Measurements from ENCODE around the gene HBM.
"Not testable (repeated sequence)": the region's sequence is repeated elsewhere in the genome, so short reads cannot be mapped to it uniquely, and the experiment has no call there.

Gene HBM

GRCh38 chr16:146646-147045 lies 19.1 kb upstream of the HBM start:
- no peak for DNase-seq

- no peak for DNase-seq
Measured at GRCh38 chr16:149024-149660, 16.6 kb upstream of the HBM start.

- no peak for DNase-seq
Measured at GRCh38 chr16:152141-153128, 13.3 kb upstream of the HBM start, which contains the start of gene HBZ. Gene HBZ, plus strand, starts transcription at chr16:152644. Its CDS starts 266 bp downstream, at chr16:152910.

DNA sequence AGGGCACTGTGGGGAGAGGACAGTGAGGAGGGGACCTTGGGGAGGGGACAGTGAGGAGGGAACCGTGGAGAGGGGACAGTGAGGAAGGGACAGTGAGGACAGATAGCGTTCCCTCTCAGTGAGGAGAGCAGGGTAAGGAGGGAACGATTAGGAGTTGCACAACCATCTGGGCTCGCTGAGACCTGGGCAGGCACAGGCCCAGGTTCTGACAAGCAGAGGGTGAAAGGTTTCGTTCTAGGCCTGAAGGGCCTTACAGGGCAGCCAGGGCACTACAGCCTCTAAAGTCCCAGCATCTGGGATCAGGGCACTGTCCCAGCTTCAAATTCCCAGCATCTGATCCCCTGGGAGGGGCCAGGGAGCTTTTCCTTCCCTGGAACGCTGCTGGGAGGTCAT lies 12.7 kb upstream of the HBM start:
- not testable (repeated sequence) for DNase-seq

- DNase-seq: not testable (repeated sequence)
Measured at GRCh38 chr16:153550-154216, 12.1 kb upstream of the HBM start.

GRCh38 chr16:154217-155030 lies 11.4 kb upstream of the HBM start:
- DNase-seq: no peak

DNA sequence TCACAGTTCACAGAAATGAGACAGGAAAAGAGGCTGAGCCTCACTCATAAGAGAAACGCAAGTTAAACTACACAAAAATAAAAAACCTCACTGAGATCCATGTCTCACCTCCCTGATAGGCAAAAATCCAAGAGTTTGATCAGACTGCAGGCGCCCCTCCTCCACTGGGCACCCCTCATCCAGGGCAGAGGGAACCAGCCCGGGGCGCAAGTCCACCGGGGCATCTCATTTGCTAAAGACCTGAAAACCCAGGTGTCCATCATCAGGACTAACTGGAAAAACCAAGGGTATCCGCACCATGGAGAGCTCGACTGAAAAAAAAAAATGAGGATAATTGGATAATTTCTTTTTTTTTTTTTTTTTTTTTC lies 10.8 kb upstream of the HBM start:
- DNase-seq: no peak

- no peak for DNase-seq
Measured at GRCh38 chr16:159136-159849, 6.5 kb upstream of the HBM start.

- not testable (repeated sequence) for DNase-seq
Measured at GRCh38 chr16:160242-160641, 5.5 kb upstream of the HBM start.

GRCh38 chr16:160691-161190 lies 5.0 kb upstream of the HBM start:
- DNase-seq: no peak

GRCh38 chr16:162271-162991 lies 3.3 kb upstream of the HBM start:
- no peak for DNase-seq

- DNase-seq: not testable (repeated sequence)
Measured at GRCh38 chr16:163139-163538, 2.6 kb upstream of the HBM start.

DNA sequence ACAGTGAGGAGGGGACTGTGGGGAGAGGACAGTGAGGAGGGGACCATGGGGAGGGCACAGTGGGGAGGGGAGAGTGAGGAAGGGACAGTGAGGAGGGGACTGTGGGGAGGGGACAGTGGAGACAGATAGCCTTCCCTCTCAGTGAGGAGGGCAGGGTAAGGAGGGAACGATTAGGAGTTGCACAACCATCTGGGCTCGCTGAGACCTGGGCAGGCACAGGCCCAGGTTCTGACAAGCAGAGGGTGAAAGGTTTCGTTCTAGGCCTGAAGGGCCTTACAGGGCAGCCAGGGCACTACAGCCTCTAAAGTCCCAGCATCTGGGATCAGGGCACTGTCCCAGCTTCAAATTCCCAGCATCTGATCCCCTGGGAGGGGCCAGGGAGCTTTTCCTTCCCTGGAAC lies 2.1 kb upstream of the HBM start:
- not testable (repeated sequence) for DNase-seq

DNA sequence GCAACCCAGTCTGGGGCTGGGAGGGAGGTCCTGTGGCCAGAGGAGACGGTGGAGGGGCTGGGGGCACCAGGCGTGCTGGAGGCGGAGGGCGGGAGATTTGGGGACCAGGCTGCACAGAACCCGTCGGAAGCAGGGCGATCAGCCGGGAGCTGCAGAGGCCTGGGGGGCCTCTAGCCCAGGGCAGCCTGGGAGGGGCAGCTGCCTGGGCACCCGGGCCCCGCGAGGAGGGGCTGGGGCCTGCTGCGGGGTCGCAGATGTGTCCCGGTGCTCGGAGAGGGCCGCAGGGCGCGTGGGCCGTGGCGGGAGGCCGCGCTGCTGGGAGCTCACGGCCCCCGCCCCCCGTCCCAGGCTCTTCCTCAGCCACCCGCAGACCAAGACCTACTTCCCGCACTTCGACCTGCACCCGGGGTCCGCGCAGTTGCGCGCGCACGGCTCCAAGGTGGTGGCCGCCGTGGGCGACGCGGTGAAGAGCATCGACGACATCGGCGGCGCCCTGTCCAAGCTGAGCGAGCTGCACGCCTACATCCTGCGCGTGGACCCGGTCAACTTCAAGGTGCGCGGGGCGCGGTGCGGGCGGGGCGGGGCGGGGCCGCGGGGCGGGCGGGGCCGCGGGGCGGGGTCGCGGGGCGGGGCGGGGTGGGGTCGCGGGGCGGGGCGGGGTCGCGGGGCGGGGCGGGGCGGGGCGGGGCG lies 1.5 kb upstream of the HBM start:
- not testable (repeated sequence) for DNase-seq

DNA sequence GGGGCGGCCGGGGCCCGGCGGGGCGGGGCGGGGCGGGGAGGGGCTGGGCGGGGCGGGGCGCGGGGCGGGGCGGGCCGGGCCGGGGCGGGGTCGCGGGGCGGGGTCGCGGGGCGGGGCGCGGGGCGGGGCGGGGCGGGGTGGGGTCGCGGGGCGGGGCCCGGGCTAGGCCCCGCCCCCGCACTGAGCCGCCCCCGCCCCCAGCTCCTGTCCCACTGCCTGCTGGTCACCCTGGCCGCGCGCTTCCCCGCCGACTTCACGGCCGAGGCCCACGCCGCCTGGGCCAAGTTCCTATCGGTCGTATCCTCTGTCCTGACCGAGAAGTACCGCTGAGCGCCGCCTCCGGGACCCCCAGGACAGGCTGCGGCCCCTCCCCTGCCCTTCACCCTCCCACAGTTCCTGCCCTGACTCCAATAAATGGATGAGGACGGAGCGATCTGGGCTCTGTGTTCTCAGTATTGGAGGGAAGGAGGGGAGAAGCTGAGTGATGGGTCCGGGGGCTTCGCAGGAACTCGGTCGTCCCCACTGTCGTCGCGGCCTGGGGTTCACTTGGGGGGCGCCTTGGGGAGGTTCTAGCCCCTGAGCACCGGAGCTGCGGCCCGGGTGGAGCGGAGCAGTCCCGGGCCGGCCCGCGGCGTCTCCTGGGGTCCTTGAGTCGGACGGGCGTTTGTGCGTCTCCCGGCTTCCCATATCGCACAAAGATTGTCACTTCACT lies 795 bp upstream of the HBM start:
- DNase-seq: no peak

DNA sequence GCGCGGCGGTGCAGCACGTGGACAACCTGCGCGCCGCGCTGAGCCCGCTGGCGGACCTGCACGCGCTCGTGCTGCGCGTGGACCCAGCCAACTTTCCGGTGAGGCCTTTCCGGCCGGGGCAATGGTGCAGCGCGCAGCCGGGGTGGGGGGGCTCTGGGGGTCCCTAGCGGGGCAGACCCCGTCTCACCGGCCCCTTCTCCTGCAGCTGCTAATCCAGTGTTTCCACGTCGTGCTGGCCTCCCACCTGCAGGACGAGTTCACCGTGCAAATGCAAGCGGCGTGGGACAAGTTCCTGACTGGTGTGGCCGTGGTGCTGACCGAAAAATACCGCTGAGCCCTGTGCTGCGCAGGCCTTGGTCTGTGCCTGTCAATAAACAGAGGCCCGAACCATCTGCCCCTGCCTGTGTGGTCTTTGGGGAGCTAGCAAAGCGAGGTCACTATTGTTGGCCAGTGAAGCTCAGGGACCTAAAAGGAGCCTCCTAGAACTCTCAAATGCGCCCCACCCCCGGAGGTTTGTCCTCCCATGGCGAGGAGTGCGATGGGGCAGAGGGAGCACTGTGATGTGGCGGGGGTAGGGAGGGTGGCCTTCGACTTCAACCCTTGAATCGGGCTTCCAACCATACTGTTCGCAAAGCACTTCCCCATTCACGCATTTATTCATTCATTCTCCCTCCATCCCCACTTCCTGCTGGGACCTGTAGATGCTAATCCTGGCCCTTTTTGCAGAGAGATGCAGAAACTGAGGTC lies 770 bp downstream of the HBM start:
- DNase-seq: no peak

GRCh38 chr16:167122-167690 lies 1.4 kb downstream of the HBM start:
- no peak for DNase-seq

DNA sequence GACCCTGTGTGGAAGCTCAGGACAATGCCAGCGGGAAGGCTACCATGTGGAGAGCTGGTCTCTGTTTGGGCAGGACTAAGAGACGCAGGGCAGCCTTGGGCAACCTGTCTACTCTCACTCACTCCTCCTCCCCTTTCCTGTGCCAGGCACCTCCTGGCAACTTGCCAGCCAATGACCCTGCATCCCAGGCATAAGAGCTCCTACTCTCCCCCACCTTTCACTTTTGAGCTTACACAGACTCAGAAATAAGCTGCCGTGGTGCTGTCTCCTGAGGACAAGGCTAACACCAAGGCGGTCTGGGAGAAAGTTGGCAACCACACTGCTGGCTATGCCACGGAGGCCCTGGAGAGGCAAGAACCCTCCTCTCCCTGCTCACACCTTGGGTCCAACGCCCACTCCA lies 2.6 kb downstream of the HBM start:
- DNase-seq: no peak

- DNase-seq: no peak
Measured at GRCh38 chr16:169014-169413, 3.2 kb downstream of the HBM start.
